Liver (tissue), 9 donors: ENCODE measurements around the gene HOXC6. TPM values are rescaled to one million over a fixed set of nuclear protein-coding genes. Genes with fewer than 3 reads are reported as not detected.

Experiments used
- DNase-seq: peaks from one replicate; pipeline ENCODE4 v3.0.0-alpha.2; 2017; ENCODE audit warnings: low spot score
- H3K27ac ChIP-seq, 2 donors: one replicate each; pipeline ENCODE4 v1.7.0; 2013; ENCODE audit warnings: inconsistent platforms in 2 of 2, low read length in 2 of 2, control low read depth in 1 of 2, low read depth in 1 of 2, mild to moderate bottlenecking in 1 of 2
- H3K27me3 ChIP-seq, 4 donors: one replicate each; pipeline versions ENCODE4 v1.6.1 to v1.7.0; 2013; ENCODE audit warnings: low read length in 3 of 4, inconsistent platforms in 1 of 4, mild to moderate bottlenecking in 1 of 4, moderate library complexity in 1 of 4; ENCODE audit not compliant: control insufficient read depth in 4 of 4, insufficient read depth in 4 of 4
- H3K36me3 ChIP-seq, 4 donors: one replicate each; pipeline versions ENCODE4 v1.6.1 to v1.7.0; 2013; ENCODE audit warnings: low read length in 3 of 4, mild to moderate bottlenecking in 3 of 4, low read depth in 1 of 4, moderate library complexity in 1 of 4; ENCODE audit not compliant: control insufficient read depth in 4 of 4, insufficient read depth in 3 of 4
- H3K4me1 ChIP-seq, 4 donors: one replicate each; pipeline versions ENCODE4 v1.6.1 to v1.7.0; 2013; ENCODE audit warnings: low read length in 3 of 4, mild to moderate bottlenecking in 3 of 4, moderate library complexity in 1 of 4; ENCODE audit not compliant: control insufficient read depth in 4 of 4, insufficient read depth in 4 of 4
- H3K4me3 ChIP-seq, 3 donors: one replicate each; pipeline versions ENCODE4 v1.6.1 to v1.7.0; 2013; ENCODE audit warnings: low read length in 3 of 3, control low read depth in 1 of 3, low read depth in 1 of 3, mild to moderate bottlenecking in 1 of 3
- H3K9ac ChIP-seq, 2 donors: one replicate each; pipeline ENCODE4 v1.7.0; 2013; ENCODE audit warnings: low read length in 2 of 2, mild to moderate bottlenecking in 2 of 2, moderate library complexity in 2 of 2, control low read depth in 1 of 2, low read depth in 1 of 2
- H3K9me3 ChIP-seq, 4 donors: one replicate each; pipeline versions ENCODE4 v1.6.1 to v1.7.0; 2013; ENCODE audit warnings: low read length in 3 of 4; ENCODE audit not compliant: control insufficient read depth in 4 of 4
- EGR1 ChIP-seq, 2 donors: IDR thresholded peaks; 2 replicates each; pipeline ENCODE4 v1.6.1; 2016 to 2018; ENCODE audit warnings: antibody characterized with exemption in 2 of 2, low read depth in 2 of 2
- FOXA1 ChIP-seq: IDR thresholded peaks from 2 replicates; pipeline ENCODE4 v1.6.1; 2016; ENCODE audit warnings: antibody characterized with exemption
- FOXA2 ChIP-seq: IDR thresholded peaks from 2 replicates; pipeline ENCODE4 v1.6.1; 2016; ENCODE audit warnings: antibody characterized with exemption
- GABPA ChIP-seq, 2 donors: IDR thresholded peaks in 1 of 2; conservative IDR thresholded peaks in 1 of 2; 2 replicates each; pipeline ENCODE4 v1.6.1; 2016; ENCODE audit warnings: antibody characterized with exemption in 2 of 2, mild to moderate bottlenecking in 1 of 2, moderate library complexity in 1 of 2
- HNF4A ChIP-seq, 2 donors: conservative IDR thresholded peaks; 2 replicates each; pipeline ENCODE4 v1.6.1; 2016; ENCODE audit warnings: antibody characterized with exemption in 2 of 2, mild to moderate bottlenecking in 2 of 2
- HNF4G ChIP-seq: IDR thresholded peaks from 2 replicates; pipeline ENCODE4 v1.6.1; 2016; ENCODE audit warnings: antibody characterized with exemption
- JUND ChIP-seq, 2 donors: IDR thresholded peaks; 2 replicates each; pipeline ENCODE4 v1.6.1; 2016; ENCODE audit warnings: antibody characterized with exemption in 2 of 2
- NR2F2 ChIP-seq: IDR thresholded peaks from 2 replicates; pipeline ENCODE4 v1.6.1; 2016; ENCODE audit warnings: antibody characterized with exemption
- RAD21 ChIP-seq, 2 donors: IDR thresholded peaks; 2 replicates each; pipeline ENCODE4 v1.6.1; 2016; ENCODE audit warnings: antibody characterized with exemption in 2 of 2, mild to moderate bottlenecking in 2 of 2
- REST ChIP-seq: IDR thresholded peaks from 2 replicates; pipeline ENCODE4 v1.6.1; 2016; ENCODE audit warnings: antibody characterized with exemption, mild to moderate bottlenecking
- RXRA ChIP-seq, 2 donors: IDR thresholded peaks; 2 replicates each; pipeline ENCODE4 v1.6.1; 2017 to 2018; ENCODE audit warnings: antibody characterized with exemption in 2 of 2, mild to moderate bottlenecking in 1 of 2
- SP1 ChIP-seq: IDR thresholded peaks from 2 replicates; pipeline ENCODE4 v1.6.1; 2018; ENCODE audit warnings: antibody characterized with exemption, mild to moderate bottlenecking
- TAF1 ChIP-seq: conservative IDR thresholded peaks from 2 replicates; pipeline ENCODE4 v1.6.1; 2016; ENCODE audit warnings: antibody characterized with exemption, mild to moderate bottlenecking
- YY1 ChIP-seq: IDR thresholded peaks from 2 replicates; pipeline ENCODE4 v1.6.1; 2016; ENCODE audit warnings: antibody characterized with exemption, mild to moderate bottlenecking
- ZBTB33 ChIP-seq: IDR thresholded peaks from 2 replicates; pipeline ENCODE4 v1.6.1; 2016; ENCODE audit warnings: antibody characterized with exemption
- WGBS: extraction: QIAGEN DNeasy Blood & Tissue Kit; methylation state at CpG from one replicate; pipeline ENCODE4 v1.1.7; 2013; 5-methylcytosine and 5-hydroxymethylcytosine counted together
- polyA plus RNA-seq, 2 donors: library from polyadenylated mRNA; stranded (reverse) in 1 of 2; unstranded in 1 of 2; fragments of 200-250 nt in 1 of 2; fragments of >200 nt in 1 of 2; fragmentation: Nextera tagmentation in 1 of 2; extraction: Ambion mirVana in 1 of 2; gene quantifications; one replicate each; pipeline versions ENCODE4 v1.2.1 to v1.2.3, GENCODE V29; 2013 to 2015
- total RNA-seq, 2 donors: library from RNA; depleted of rRNA; stranded (reverse); fragments of >200 nt; gene quantifications; one replicate each; pipeline ENCODE4 v1.2.3, GENCODE V29; 2014
- TF ChIP-seq, protein P1 (sequence below): fragments of 150-350 bp; IDR thresholded peaks from 2 replicates; pipeline ENCODE4 v1.5.1; 2017; ENCODE audit warnings: improper control_type of control experiment, low read depth, low read length; ENCODE audit not compliant: missing input control
- TF ChIP-seq, protein P2 (sequence below): IDR thresholded peaks from 2 replicates; pipeline ENCODE4 v1.6.1; 2016; ENCODE audit warnings: antibody characterized with exemption
- TF ChIP-seq, protein P3 (sequence below): IDR thresholded peaks from 2 replicates; pipeline ENCODE4 v1.6.1; 2016; ENCODE audit warnings: antibody characterized with exemption
- donor health status: healthy.
- donor health status: healthy.
- donor health status: healthy.
- donor health status: healthy.
- donor health status: healthy.

Gene HOXC6
- total and polyA plus RNA-seq, 4 donors: 0.33 TPM; not detected in 3

DNA sequence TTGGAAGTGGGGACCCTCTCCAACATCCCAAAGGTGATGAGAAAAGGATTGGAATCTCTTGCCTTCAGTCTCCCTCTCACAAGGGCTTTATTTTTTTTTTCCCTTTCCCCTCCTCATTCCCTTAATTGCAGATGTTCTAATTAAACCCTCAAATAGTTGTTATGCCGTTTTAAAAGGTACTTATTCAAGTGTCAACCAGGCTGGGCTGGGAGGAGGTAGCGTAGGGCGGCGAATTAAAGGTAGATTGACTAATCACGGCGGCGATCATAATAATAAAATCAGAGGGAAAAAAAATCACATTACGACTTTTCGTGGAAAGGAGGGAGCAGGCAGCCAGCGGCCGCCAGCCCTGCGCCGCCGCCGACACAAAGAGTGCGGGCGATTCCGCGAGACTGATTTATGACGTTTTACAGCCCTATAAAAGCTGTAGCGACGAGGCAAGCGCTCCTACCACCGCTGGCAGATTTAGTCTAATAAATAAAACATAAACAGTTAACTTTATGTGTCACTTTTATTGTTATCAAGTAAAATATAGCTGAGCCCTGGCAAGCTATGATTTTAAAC is 23.7 kb downstream of the HOXC6 start:
- no peaks in the 10 kb centered on the region for H3K36me3 ChIP-seq
- TF ChIP-seq TAF1 (no peak), HNF4G (no peak), JUND (IDR thresholded peaks at IDR 0.05) (no peak), RAD21 (IDR thresholded peaks at IDR 0.05) (no peak), GABPA (IDR thresholded peaks at IDR 0.05 in 1 of 2, conservative IDR thresholded peaks at IDR 0.05 in 1 of 2) (no peak), REST (no peak), FOXA1 (no peak), HNF4A (conservative IDR thresholded peaks at IDR 0.05) (no peak), RXRA (IDR thresholded peaks at IDR 0.05) (no peak), NR2F2 (no peak), EGR1 (IDR thresholded peaks at IDR 0.05; ENCODE audit: low read depth in 2 of 2) (no peak)
- TF ChIP-seq, protein P1, sequence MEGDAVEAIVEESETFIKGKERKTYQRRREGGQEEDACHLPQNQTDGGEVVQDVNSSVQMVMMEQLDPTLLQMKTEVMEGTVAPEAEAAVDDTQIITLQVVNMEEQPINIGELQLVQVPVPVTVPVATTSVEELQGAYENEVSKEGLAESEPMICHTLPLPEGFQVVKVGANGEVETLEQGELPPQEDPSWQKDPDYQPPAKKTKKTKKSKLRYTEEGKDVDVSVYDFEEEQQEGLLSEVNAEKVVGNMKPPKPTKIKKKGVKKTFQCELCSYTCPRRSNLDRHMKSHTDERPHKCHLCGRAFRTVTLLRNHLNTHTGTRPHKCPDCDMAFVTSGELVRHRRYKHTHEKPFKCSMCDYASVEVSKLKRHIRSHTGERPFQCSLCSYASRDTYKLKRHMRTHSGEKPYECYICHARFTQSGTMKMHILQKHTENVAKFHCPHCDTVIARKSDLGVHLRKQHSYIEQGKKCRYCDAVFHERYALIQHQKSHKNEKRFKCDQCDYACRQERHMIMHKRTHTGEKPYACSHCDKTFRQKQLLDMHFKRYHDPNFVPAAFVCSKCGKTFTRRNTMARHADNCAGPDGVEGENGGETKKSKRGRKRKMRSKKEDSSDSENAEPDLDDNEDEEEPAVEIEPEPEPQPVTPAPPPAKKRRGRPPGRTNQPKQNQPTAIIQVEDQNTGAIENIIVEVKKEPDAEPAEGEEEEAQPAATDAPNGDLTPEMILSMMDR: no peak
- WGBS: 14% methylated on average over 24 of the region's 24 CpGs
- no peaks in the 10 kb centered on the region for H3K9me3 ChIP-seq
- H3K4me1 ChIP-seq: no peaks in the 10 kb centered on the region
- H3K27ac ChIP-seq: no peak overlapping the region
- peaks cover 8 to 34% (median 20%) of the 10 kb centered on the region in 4 donors for H3K27me3 ChIP-seq
- no peak overlapping the region for H3K4me3 ChIP-seq
- no peak overlapping the region for H3K9ac ChIP-seq
- DNase-seq: no peak

GRCh38 chr12:54052438-54053002 is 24.3 kb downstream of the HOXC6 start:
- no peak overlapping the region for H3K27ac ChIP-seq
- H3K27me3 ChIP-seq: peaks cover 6 to 34% (median 19%) of the 10 kb centered on the region in 4 donors
- no peaks in the 10 kb centered on the region for H3K36me3 ChIP-seq
- WGBS: 15% methylated on average over 10 of the region's 10 CpGs
- no peak for DNase-seq
- no peaks in the 10 kb centered on the region for H3K9me3 ChIP-seq
- no peak overlapping the region for H3K4me3 ChIP-seq
- no peaks in the 10 kb centered on the region for H3K4me1 ChIP-seq
- H3K9ac ChIP-seq: no peak overlapping the region
- TF ChIP-seq FOXA2: no peak
- TF ChIP-seq TAF1: no peak
- TF ChIP-seq, protein P1: no peak
- no peak for TF ChIP-seq SP1
- no peak for TF ChIP-seq HNF4A (conservative IDR thresholded peaks at IDR 0.05)
- no peak for TF ChIP-seq ZBTB33
- TF ChIP-seq YY1: no peak
- TF ChIP-seq EGR1 (IDR thresholded peaks at IDR 0.05; ENCODE audit: low read depth in 2 of 2): no peak
- no peak for TF ChIP-seq FOXA1
- TF ChIP-seq JUND (IDR thresholded peaks at IDR 0.05): no peak
- TF ChIP-seq NR2F2: no peak
- TF ChIP-seq, protein P2, sequence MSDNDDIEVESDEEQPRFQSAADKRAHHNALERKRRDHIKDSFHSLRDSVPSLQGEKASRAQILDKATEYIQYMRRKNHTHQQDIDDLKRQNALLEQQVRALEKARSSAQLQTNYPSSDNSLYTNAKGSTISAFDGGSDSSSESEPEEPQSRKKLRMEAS: no peak
- TF ChIP-seq, protein P3, sequence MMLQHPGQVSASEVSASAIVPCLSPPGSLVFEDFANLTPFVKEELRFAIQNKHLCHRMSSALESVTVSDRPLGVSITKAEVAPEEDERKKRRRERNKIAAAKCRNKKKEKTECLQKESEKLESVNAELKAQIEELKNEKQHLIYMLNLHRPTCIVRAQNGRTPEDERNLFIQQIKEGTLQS: no peak
- TF ChIP-seq RXRA (IDR thresholded peaks at IDR 0.05): no peak
